HEK293 (cell line): ENCODE measurements around the gene CLEC19A.

Experiments
- CTCF ChIA-PET: fragments of 350-600 bp; formaldehyde crosslinking; extraction: SDS; loops from one replicate; lab custom pipeline; 2021; ENCODE audit warnings: antibody characterized with exemption; lab: Yijun Ruan, JAX
- POLR2A ChIA-PET: fragments of 300-600 bp; formaldehyde crosslinking; extraction: SDS; loops from one replicate; lab custom pipeline; 2020; ENCODE audit warnings: antibody characterized with exemption, inconsistent platforms; lab: Yijun Ruan, JAX
- H3K27ac ChIP-seq: fragments of 200-500 bp; sonication (Bioruptor generic); 2 replicates; pipeline ENCODE4 v1.5.1; 2014; ENCODE audit warnings: low read depth, low read length, control low read depth, inconsistent platforms; ENCODE audit errors: extremely low read depth
- H3K36me3 ChIP-seq, 2 experiments: fragments of 200-500 bp in 1 of 2; sonication (Bioruptor generic) in 1 of 2; 1 replicate in 1 of 2; 2 replicates in 1 of 2; pipeline ENCODE4 v1.5.1; 2014 to 2017; ENCODE audit warnings: inconsistent platforms in 2 of 2, low read length in 2 of 2; ENCODE audit not compliant: control insufficient read depth in 2 of 2, insufficient read depth in 1 of 2
- H3K4me1 ChIP-seq: fragments of 200-500 bp; sonication (Bioruptor generic); 2 replicates; pipeline ENCODE4 v1.5.1; 2014; ENCODE audit warnings: mild to moderate bottlenecking, low read length, inconsistent platforms; ENCODE audit not compliant: control insufficient read depth, insufficient read depth
- H3K4me3 ChIP-seq: 2 replicates; pipeline ENCODE4 v1.5.1; 2011; ENCODE audit warnings: low read depth, mild to moderate bottlenecking, control low read depth, low read length, moderate library complexity
- H3K9me3 ChIP-seq: fragments of 200-500 bp; sonication (Bioruptor generic); 2 replicates; pipeline ENCODE4 v1.5.1; 2014; ENCODE audit warnings: low read depth, low read length, inconsistent platforms; ENCODE audit not compliant: control insufficient read depth, insufficient read depth
- IKZF3 ChIP-seq: fragments of 450-650 bp; IDR thresholded peaks from 2 replicates; pipeline ENCODE4 v1.5.0; 2018; ENCODE audit warnings: missing biosample characterization, mild to moderate bottlenecking, missing genetic modification characterization, moderate library complexity
- KLF1 ChIP-seq: fragments of 450-650 bp; formaldehyde crosslinking; IDR thresholded peaks from 2 replicates; pipeline ENCODE4 v1.5.1; 2016; ENCODE audit warnings: missing biosample characterization, missing genetic modification characterization
- PRDM1 ChIP-seq: fragments of 450-650 bp; formaldehyde crosslinking; IDR thresholded peaks from 2 replicates; pipeline ENCODE4; 2016; ENCODE audit warnings: missing biosample characterization, missing genetic modification characterization
- REPIN1 ChIP-seq: fragments of 450-650 bp; formaldehyde crosslinking; IDR thresholded peaks from 2 replicates; pipeline ENCODE4 v1.5.1; 2017; ENCODE audit warnings: missing biosample characterization, missing genetic modification characterization, low read depth
- SCRT2 ChIP-seq: fragments of 450-650 bp; formaldehyde crosslinking; IDR thresholded peaks from 2 replicates; pipeline ENCODE4 v1.5.1; 2016; ENCODE audit warnings: missing biosample characterization, missing genetic modification characterization
- ZFP41 ChIP-seq: fragments of 450-650 bp; formaldehyde crosslinking; IDR thresholded peaks from 2 replicates; pipeline ENCODE4 v1.5.1; 2016; ENCODE audit warnings: missing biosample characterization, missing genetic modification characterization, borderline replicate concordance
- ZFP69B ChIP-seq: fragments of 450-650 bp; formaldehyde crosslinking; IDR thresholded peaks from 2 replicates; pipeline ENCODE4 v1.5.1; 2016; ENCODE audit warnings: missing biosample characterization, missing genetic modification characterization
- ZIC2 ChIP-seq: fragments of 450-650 bp; formaldehyde crosslinking; IDR thresholded peaks from 2 replicates; pipeline ENCODE4 v1.5.1; 2016; ENCODE audit warnings: missing biosample characterization, missing genetic modification characterization
- ZNF292 ChIP-seq: fragments of 450-650 bp; formaldehyde crosslinking; IDR thresholded peaks from 2 replicates; pipeline ENCODE4 v1.5.1; 2016; ENCODE audit warnings: low read depth, missing biosample characterization, missing genetic modification characterization, borderline replicate concordance
- ZNF366 ChIP-seq: fragments of 450-650 bp; formaldehyde crosslinking; conservative IDR thresholded peaks from 2 replicates; pipeline ENCODE4 v1.5.1; 2016; ENCODE audit warnings: missing biosample characterization, missing genetic modification characterization
- ZNF530 ChIP-seq: fragments of 450-650 bp; formaldehyde crosslinking; IDR thresholded peaks from 2 replicates; pipeline ENCODE4 v1.5.1; 2016; ENCODE audit warnings: low read depth, missing biosample characterization, missing genetic modification characterization
- ZNF548 ChIP-seq: fragments of 450-650 bp; formaldehyde crosslinking; IDR thresholded peaks from 2 replicates; pipeline ENCODE4 v1.5.1; 2016; ENCODE audit warnings: missing biosample characterization, missing genetic modification characterization
- ZNF600 ChIP-seq: fragments of 450-650 bp; formaldehyde crosslinking; IDR thresholded peaks from 2 replicates; pipeline ENCODE4 v1.5.1; 2016; ENCODE audit warnings: missing biosample characterization, missing genetic modification characterization
- ZNF792 ChIP-seq: fragments of 450-650 bp; formaldehyde crosslinking; IDR thresholded peaks from 2 replicates; pipeline ENCODE4 v1.5.1; 2016; ENCODE audit warnings: missing biosample characterization, missing genetic modification characterization
- ZSCAN16 ChIP-seq: fragments of 450-650 bp; formaldehyde crosslinking; IDR thresholded peaks from 2 replicates; pipeline ENCODE4 v1.5.1; 2016; ENCODE audit warnings: missing biosample characterization, missing genetic modification characterization
- ZSCAN23 ChIP-seq: fragments of 450-650 bp; formaldehyde crosslinking; IDR thresholded peaks from 2 replicates; pipeline ENCODE4 v1.5.1; 2016; ENCODE audit warnings: missing biosample characterization, missing genetic modification characterization
- TF ChIP-seq, protein P1 (sequence below): fragments of 450-650 bp; formaldehyde crosslinking; optimal IDR thresholded peaks from 2 replicates; pipeline ENCODE3; 2016; ENCODE audit warnings: missing biosample characterization, mild to moderate bottlenecking, missing genetic modification characterization
- TF ChIP-seq, protein P2 (sequence below): fragments of 450-650 bp; formaldehyde crosslinking; IDR thresholded peaks from 2 replicates; pipeline ENCODE4 v1.5.1; 2017; ENCODE audit warnings: missing biosample characterization, missing genetic modification characterization
- TF ChIP-seq, protein P3 (sequence below): fragments of 450-650 bp; formaldehyde crosslinking; IDR thresholded peaks from 2 replicates; pipeline ENCODE4 v1.5.1; 2017; ENCODE audit warnings: missing biosample characterization, missing genetic modification characterization
- TF ChIP-seq, protein P4 (sequence below): fragments of 450-650 bp; formaldehyde crosslinking; IDR thresholded peaks from 2 replicates; pipeline ENCODE4 v1.5.1; 2016; ENCODE audit warnings: missing biosample characterization, missing genetic modification characterization
- TF ChIP-seq, protein P5 (sequence below): fragments of 450-650 bp; formaldehyde crosslinking; IDR thresholded peaks from 2 replicates; pipeline ENCODE4 v1.5.1; 2016; ENCODE audit warnings: missing biosample characterization, missing genetic modification characterization
- TF ChIP-seq, protein P6 (sequence below): fragments of 450-650 bp; IDR thresholded peaks from 2 replicates; pipeline ENCODE4 v1.5.1; 2018; ENCODE audit warnings: missing biosample characterization, mild to moderate bottlenecking, missing genetic modification characterization

Gene CLEC19A

DNA sequence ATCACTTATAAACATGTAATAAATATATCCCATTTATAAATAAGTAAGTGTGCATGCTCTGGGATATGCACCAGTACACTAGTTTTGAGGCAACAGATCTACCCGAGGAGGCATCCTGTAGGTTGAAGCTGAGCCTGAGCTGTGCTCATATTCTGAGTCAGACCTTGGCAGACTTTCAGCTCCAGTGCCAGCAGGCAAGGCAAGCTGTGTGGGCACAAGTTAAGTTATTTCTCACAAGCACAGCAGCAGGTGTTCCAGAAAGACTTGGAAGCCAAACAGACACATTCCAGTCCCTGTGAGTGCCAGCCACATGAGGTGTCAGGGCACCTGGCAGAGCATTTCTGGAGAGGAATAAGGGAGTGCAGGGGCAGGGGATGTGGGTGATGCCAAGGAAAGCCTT, 1.3 kb upstream of the CLEC19A start:
- ChIA-PET CTCF (interaction anchor here (0.6 kb wide), 1 partner anchor 303 kb away, joined by 3 read pairs; no protein-coding TSS in a partner anchor), POLR2A (no interaction called here)
- H3K9me3 ChIP-seq: no peaks in the 10 kb centered on the region
- TF ChIP-seq ZIC2 (tag by site-specific recombination): peak; percentile 28
- TF ChIP-seq, protein P1, sequence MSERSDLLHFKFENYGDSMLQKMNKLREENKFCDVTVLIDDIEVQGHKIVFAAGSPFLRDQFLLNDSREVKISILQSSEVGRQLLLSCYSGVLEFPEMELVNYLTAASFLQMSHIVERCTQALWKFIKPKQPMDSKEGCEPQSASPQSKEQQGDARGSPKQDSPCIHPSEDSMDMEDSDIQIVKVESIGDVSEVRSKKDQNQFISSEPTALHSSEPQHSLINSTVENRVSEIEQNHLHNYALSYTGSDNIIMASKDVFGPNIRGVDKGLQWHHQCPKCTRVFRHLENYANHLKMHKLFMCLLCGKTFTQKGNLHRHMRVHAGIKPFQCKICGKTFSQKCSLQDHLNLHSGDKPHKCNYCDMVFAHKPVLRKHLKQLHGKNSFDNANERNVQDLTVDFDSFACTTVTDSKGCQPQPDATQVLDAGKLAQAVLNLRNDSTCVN (tag by site-specific recombination): no peak
- H3K4me3 ChIP-seq: no peak overlapping the region
- no peaks in the 10 kb centered on the region for H3K36me3 ChIP-seq
- H3K4me1 ChIP-seq: no peaks in the 10 kb centered on the region
- H3K27ac ChIP-seq: no peak overlapping the region

DNA sequence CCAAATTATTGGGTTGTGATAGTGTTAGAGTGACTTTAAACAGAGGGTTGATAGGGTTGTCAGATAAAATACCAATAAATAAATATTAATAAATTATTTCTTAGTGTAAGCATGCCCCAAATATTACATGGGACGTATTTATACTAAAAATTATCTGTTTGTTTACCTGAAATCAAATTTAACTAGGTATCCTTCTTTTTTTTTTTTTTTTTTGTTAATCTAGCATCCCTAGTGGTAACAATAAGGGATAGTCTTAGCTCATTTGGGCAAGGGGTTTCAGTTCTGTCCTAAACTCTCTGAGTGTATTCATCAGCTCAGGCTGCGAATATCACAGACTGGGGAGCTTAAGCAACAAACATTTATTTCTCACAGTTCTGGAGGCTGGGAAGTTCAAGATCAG, 1.3 kb downstream of the CLEC19A start:
- no peaks in the 10 kb centered on the region for H3K4me1 ChIP-seq
- H3K27ac ChIP-seq: no peak overlapping the region
- H3K4me3 ChIP-seq: no peak overlapping the region
- ChIA-PET CTCF (interaction anchor here (0.5 to 1.7 kb wide), 2 partner anchors 71 to 201 kb away, joined by 3 to 4 read pairs; no protein-coding TSS in a partner anchor), POLR2A (interaction anchor here (0.6 kb wide), 1 partner anchor 483 kb away, joined by 5 read pairs; no protein-coding TSS in a partner anchor)
- H3K9me3 ChIP-seq: no peaks in the 10 kb centered on the region
- TF ChIP-seq ZSCAN23 (tag by site-specific recombination) (no peak), SCRT2 (tag by site-specific recombination) (no peak), ZNF792 (tag by site-specific recombination) (no peak), ZFP69B (tag by site-specific recombination) (no peak), ZNF600 (no peak), REPIN1 (tag by site-specific recombination) (no peak), ZNF292 (tag by site-specific recombination) (no peak)
- TF ChIP-seq, protein P2, sequence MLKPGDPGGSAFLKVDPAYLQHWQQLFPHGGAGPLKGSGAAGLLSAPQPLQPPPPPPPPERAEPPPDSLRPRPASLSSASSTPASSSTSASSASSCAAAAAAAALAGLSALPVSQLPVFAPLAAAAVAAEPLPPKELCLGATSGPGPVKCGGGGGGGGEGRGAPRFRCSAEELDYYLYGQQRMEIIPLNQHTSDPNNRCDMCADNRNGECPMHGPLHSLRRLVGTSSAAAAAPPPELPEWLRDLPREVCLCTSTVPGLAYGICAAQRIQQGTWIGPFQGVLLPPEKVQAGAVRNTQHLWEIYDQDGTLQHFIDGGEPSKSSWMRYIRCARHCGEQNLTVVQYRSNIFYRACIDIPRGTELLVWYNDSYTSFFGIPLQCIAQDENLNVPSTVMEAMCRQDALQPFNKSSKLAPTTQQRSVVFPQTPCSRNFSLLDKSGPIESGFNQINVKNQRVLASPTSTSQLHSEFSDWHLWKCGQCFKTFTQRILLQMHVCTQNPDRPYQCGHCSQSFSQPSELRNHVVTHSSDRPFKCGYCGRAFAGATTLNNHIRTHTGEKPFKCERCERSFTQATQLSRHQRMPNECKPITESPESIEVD: no peak
- TF ChIP-seq, protein P3, sequence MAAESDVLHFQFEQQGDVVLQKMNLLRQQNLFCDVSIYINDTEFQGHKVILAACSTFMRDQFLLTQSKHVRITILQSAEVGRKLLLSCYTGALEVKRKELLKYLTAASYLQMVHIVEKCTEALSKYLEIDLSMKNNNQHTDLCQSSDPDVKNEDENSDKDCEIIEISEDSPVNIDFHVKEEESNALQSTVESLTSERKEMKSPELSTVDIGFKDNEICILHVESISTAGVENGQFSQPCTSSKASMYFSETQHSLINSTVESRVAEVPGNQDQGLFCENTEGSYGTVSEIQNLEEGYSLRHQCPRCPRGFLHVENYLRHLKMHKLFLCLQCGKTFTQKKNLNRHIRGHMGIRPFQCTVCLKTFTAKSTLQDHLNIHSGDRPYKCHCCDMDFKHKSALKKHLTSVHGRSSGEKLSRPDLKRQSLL (tag by site-specific recombination): no peak
- H3K36me3 ChIP-seq: no peaks in the 10 kb centered on the region

DNA sequence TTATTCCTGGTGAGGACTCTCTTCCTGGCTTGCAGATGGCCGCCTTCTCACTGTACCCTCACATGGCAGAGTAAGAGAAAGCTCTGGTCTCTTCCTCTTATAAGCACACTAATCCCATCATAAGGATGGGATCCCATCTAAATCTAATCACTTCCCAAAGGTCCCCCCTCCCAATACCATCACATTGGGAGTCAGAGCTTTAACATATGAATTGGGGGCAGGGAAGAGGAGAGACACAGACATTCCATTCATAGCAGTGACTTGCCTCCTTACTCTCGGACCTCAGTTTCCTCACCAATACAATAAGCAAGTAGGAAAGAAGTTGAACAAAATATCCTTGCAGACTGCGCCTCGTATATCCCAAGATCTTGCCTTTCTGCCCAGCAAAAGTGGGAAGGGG, 1.7 kb downstream of the CLEC19A start:
- no peaks in the 10 kb centered on the region for H3K9me3 ChIP-seq
- ChIA-PET POLR2A (no interaction called here), CTCF (interaction anchor here (0.5 to 1.7 kb wide), 2 partner anchors 17 to 201 kb away, joined by 4 to 6 read pairs; no protein-coding TSS in a partner anchor)
- no peaks in the 10 kb centered on the region for H3K4me1 ChIP-seq
- no peak overlapping the region for H3K27ac ChIP-seq
- H3K4me3 ChIP-seq: no peak overlapping the region
- H3K36me3 ChIP-seq: no peaks in the 10 kb centered on the region
- TF ChIP-seq KLF1: no peak
- no peak for TF ChIP-seq ZFP41 (tag by site-specific recombination)
- TF ChIP-seq ZNF548 (tag by site-specific recombination): no peak
- TF ChIP-seq PRDM1 (tag by site-specific recombination): no peak
- no peak for TF ChIP-seq IKZF3 (tag by site-specific recombination)
- TF ChIP-seq, protein P4, sequence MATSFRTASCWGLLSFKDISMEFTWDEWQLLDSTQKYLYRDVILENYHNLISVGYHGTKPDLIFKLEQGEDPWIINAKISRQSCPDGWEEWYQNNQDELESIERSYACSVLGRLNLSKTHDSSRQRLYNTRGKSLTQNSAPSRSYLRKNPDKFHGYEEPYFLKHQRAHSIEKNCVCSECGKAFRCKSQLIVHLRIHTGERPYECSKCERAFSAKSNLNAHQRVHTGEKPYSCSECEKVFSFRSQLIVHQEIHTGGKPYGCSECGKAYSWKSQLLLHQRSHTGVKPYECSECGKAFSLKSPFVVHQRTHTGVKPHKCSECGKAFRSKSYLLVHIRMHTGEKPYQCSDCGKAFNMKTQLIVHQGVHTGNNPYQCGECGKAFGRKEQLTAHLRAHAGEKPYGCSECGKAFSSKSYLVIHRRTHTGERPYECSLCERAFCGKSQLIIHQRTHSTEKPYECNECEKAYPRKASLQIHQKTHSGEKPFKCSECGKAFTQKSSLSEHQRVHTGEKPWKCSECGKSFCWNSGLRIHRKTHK (tag by site-specific recombination): no peak
- TF ChIP-seq ZNF366 (tag by site-specific recombination): no peak
- TF ChIP-seq, protein P5, sequence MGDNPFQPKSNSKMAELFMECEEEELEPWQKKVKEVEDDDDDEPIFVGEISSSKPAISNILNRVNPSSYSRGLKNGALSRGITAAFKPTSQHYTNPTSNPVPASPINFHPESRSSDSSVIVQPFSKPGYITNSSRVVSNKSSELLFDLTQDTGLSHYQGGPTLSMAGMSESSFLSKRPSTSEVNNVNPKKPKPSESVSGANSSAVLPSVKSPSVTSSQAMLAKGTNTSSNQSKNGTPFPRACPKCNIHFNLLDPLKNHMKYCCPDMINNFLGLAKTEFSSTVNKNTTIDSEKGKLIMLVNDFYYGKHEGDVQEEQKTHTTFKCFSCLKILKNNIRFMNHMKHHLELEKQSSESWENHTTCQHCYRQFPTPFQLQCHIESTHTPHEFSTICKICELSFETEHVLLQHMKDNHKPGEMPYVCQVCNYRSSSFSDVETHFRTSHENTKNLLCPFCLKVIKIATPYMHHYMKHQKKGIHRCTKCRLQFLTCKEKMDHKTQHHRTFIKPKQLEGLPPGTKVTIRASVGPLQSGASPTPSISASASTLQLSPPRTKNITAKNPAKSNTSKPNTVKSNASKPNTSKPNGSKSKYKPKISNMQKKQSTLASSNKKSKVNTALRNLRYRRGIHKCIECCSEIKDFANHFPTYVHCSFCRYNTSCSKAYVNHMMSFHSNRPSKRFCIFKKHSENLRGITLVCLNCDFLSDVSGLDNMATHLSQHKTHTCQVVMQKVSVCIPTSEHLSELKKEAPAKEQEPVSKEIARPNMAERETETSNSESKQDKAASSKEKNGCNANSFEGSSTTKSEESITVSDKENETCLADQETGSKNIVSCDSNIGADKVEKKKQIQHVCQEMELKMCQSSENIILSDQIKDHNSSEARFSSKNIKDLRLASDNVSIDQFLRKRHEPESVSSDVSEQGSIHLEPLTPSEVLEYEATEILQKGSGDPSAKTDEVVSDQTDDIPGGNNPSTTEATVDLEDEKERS (tag by site-specific recombination): no peak
- TF ChIP-seq, protein P6, sequence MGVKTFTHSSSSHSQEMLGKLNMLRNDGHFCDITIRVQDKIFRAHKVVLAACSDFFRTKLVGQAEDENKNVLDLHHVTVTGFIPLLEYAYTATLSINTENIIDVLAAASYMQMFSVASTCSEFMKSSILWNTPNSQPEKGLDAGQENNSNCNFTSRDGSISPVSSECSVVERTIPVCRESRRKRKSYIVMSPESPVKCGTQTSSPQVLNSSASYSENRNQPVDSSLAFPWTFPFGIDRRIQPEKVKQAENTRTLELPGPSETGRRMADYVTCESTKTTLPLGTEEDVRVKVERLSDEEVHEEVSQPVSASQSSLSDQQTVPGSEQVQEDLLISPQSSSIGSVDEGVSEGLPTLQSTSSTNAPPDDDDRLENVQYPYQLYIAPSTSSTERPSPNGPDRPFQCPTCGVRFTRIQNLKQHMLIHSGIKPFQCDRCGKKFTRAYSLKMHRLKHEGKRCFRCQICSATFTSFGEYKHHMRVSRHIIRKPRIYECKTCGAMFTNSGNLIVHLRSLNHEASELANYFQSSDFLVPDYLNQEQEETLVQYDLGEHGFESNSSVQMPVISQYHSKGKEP (tag by site-specific recombination): no peak
- no peak for TF ChIP-seq ZNF530
- no peak for TF ChIP-seq ZSCAN16 (tag by site-specific recombination)
